ENCODE data around the gene YPEL1.
"Not testable (repeated sequence)": the region's sequence is repeated elsewhere in the genome, so short reads cannot be mapped to it uniquely, and the experiment has no call there.

DNA sequence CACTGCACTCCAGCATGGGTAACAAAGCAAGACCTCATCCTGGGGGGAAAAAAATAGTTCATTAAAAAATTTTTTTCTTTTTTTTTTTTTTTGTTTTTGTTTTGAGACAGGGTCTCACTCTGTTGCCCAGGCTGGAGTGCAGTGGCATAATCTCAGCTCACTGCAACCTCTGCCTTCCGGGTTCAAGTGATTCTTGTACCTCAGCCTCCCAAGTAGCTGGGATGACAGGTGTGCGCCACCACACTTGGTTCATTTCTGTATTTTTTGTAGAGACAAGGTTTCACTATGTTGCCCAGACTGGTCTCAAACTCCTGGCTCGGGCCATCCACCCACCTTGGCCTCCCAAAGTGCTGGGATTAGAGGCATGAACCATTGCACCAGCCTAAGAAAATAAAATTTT is 11.1 kb downstream of the YPEL1 start:
- not testable (repeated sequence) for TF ChIP-seq EZH2 (IDR thresholded peaks at IDR 0.05; ENCODE audit: borderline replicate concordance, low read length)
- TF ChIP-seq, protein P1, sequence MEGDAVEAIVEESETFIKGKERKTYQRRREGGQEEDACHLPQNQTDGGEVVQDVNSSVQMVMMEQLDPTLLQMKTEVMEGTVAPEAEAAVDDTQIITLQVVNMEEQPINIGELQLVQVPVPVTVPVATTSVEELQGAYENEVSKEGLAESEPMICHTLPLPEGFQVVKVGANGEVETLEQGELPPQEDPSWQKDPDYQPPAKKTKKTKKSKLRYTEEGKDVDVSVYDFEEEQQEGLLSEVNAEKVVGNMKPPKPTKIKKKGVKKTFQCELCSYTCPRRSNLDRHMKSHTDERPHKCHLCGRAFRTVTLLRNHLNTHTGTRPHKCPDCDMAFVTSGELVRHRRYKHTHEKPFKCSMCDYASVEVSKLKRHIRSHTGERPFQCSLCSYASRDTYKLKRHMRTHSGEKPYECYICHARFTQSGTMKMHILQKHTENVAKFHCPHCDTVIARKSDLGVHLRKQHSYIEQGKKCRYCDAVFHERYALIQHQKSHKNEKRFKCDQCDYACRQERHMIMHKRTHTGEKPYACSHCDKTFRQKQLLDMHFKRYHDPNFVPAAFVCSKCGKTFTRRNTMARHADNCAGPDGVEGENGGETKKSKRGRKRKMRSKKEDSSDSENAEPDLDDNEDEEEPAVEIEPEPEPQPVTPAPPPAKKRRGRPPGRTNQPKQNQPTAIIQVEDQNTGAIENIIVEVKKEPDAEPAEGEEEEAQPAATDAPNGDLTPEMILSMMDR (conservative IDR thresholded peaks at IDR 0.05 in 1 of 2, IDR thresholded peaks at IDR 0.05 in 1 of 2; ENCODE audit: extremely low read depth in 1 of 2, insufficient read depth in 1 of 2, low read depth in 1 of 2, low read length in 2 of 2): not testable (repeated sequence)
